Left lobe of liver (tissue), 2 donors: ENCODE data around the gene MDFI. TPM values are rescaled to one million over a fixed set of nuclear protein-coding genes. Genes with fewer than 3 reads are reported as not detected.

Experiments used
- ATAC-seq: fragments of 200-7000 bp; cut with Tn5 transposase; one replicate; pipeline ENCODE4 v1.9.1; 2020; ENCODE audit warnings: mild to moderate bottlenecking, moderate library complexity
- DNase-seq: peaks from one replicate; pipeline ENCODE4 v3.0.0-alpha.2; 2020; ENCODE audit warnings: low spot score
- total RNA-seq: library from RNA; stranded (reverse); gene quantifications from one replicate; pipeline ENCODE4 v1.2.1, GENCODE V29; 2021
- donor health status: DM: no; HTN: no; CAD: no; lungs with moderate emphysema.
- donor health status: DM: no; HTN: yes; CAD: no.

MDFI gene
- total RNA-seq, 1 donor from 2014 or later, result not detected

- no peak for DNase-seq
Observed at GRCh38 chr6:41684311-41685180, 46.3 kb downstream of the MDFI start.

DNA sequence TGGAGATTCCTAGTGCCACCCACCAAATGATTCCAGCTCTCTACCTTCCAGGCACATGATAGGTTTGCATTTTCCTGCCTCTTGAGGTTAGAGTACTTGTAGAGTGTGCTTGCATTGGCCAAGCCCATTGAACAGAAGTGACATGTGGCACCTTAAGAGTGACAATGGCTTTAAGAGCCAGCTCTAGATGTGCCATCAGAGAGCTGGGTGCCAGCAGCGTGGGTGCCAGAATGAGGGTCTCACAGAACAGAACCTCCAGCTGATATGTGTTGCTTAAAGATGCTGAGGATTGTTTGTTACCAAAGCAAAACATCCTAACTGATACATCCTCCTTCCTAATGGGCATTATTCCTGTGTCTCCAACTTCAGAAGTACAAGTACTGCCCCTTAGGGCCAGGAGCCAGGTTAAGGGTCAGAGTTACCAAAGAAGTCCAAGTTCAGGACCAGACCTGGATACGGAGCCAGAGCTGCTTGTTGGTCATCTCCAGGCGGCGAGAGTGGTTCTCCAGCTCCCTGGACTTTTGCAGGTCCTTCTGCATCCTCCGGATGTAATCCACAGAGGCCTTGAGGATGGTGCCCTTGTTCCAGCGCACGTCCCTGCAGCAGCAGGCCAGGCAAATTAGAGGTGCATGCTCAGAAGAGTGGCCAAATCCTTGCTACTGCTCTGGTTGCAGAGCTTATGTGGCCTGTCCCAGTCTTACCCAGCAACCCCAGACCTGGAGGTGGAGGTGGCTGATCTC, 47.5 kb downstream of the MDFI start:
- ATAC-seq (no peak), DNase-seq (no peak)

More at GRCh38 chr6:41684311-41685180, 46.3 kb downstream of the MDFI start:
- no peak for ATAC-seq

DNA sequence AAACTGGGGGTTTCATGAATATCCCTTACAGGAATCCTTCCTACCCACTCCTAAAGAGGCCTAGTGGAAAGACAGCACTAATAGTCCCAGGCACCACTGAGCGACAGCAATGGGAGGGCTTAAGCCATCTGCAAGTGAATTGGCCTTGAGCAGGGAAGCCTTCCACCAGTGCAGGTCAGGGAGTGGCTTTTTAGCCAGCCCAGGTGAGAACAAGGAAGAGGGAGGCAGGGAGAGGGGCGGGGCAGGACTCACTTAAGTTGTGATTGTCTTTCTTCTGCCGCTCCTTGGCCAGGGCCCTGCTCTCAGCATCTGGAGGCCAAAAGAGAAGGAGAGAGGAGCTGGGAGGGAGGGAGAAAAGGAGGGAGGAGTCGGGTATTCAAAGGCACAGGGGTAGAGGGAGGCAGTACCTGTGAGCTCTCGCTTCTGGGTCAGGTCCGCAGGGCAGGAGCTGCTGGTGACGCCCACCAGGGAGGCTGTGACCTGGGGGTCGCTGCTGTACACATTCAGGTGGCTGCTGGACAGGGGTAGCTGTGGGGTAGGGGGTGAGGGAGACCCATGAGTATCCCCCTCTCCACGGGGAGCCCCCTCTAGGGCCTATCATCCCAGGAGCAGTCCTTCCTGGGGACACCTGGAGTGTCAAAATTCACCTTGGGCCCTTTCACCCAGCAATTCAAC, 49.4 kb downstream of the MDFI start:
- ATAC-seq, result no peak
- DNase-seq, result no peak

- DNase-seq (no peak), ATAC-seq (no peak)
Observed at GRCh38 chr6:41688256-41688965, 50.1 kb downstream of the MDFI start.

GRCh38 chr6:41689171-41690008, 51.1 kb downstream of the MDFI start:
- DNase-seq (no peak), ATAC-seq (no peak)

- DNase-seq, result no peak
Observed at GRCh38 chr6:41690541-41691330, 52.5 kb downstream of the MDFI start.

DNA sequence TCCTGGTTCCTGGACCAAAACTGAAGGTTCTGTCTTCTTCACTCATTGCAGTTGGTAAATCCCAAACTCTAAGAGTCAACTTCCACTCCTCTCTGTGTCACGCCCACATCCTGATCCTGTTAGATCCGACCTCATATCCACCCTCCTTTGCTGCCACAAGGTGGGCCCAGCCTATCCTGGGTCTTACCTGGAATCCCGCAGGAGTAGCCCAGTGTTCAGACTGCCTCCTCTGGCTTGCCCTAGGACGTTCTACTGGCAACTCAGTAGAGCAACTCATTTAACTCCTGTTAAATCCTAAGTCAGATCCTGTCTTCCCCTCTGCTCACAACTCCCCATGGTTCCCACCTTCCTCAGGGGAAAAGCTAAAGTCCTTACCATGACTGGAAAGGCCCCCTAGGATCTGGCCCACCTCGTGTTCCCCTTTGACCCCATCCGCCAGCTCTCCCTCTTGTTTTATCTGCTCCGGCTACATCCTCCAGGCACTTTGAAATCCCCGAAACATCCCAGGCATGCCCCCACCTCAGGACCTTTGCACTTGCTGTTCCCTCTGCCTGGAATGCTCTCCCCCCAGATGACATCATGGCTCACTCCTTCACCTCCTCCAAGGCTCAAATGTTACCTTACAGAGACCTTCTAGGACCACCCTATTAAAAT, 53.3 kb downstream of the MDFI start:
- no peak for ATAC-seq
- DNase-seq, result no peak

More at GRCh38 chr6:41690541-41691330, 52.5 kb downstream of the MDFI start:
- ATAC-seq, result no peak

DNA sequence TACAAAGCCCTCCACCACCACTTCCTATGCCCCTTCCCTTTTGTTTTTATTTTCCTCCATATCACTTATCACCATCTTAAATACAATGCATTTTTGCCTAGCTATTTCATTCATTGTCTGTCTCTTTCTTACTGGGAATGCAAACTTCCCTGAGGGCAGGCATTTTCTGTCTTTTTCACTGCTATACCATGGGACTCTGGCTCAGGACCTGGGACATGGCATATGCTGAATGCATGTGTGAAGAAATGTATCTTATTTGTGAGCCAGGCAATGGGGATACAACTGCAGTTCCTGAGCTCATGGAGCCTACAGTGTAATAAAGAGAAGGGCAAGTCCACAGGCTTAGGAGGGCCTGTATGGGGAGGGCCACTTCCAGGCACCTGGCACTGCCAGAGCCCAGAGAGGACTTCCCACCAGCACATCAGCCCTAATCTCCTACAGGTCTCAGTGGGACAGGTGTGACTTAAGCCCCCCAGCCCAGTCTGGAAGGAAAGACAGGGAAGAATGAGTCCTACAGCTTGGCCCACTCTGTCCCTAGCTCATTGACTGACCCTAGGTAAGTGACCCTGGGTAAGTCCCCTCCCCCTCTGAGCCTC, 53.9 kb downstream of the MDFI start:
- ATAC-seq, result no peak

GRCh38 chr6:41692730-41693129, 54.5 kb downstream of the MDFI start:
- ATAC-seq (no peak), DNase-seq (no peak)

More for the DNA sequence above, 53.9 kb downstream of the MDFI start:
- no peak for DNase-seq

DNA sequence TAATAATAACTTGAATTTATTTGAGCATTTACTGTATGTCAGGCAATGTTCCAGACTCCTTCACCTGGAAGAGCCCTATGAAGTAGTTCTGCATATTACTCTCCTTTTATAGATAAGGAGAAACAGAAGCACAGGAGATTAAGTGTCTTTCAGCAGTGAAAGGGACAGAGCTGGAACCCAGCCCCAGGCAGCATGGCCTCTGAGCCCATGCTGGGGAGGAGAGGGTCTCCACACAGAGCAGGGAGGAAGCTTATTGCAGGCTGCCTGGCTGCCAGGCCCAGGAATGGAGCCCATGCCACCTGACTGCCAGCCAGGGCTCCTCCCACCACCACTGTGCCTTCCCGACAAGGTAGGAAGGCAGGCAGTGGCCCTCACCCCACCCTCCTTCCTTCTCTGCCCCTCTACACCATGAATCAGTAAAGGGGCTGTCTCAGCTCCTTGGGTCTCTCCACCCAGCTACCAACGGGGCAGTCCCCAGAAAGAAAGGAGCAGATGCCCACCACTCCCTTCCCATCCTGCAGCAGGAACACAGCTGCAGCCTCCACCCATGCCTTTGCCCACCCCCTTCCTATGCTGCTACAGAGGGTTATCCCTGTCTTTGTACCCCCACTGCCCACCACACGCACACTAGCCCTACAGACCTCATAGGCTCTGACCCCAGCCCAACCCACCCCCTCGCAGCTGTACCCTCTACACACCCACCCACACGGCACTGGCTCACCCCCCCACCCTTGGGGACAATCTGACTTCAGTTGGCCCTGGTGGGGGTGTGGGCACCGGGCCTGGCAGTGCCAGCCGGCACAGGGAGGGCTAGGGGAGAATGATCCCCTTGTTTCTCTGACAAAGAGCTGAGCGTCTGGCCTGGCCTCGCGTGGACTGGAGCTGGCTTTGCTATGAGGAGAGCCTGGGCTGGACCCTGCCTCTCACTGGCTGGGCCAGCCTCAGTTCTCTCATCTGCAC, 55.3 kb downstream of the MDFI start:
- DNase-seq, result no peak
- peak; percentile 39 for ATAC-seq

DNA sequence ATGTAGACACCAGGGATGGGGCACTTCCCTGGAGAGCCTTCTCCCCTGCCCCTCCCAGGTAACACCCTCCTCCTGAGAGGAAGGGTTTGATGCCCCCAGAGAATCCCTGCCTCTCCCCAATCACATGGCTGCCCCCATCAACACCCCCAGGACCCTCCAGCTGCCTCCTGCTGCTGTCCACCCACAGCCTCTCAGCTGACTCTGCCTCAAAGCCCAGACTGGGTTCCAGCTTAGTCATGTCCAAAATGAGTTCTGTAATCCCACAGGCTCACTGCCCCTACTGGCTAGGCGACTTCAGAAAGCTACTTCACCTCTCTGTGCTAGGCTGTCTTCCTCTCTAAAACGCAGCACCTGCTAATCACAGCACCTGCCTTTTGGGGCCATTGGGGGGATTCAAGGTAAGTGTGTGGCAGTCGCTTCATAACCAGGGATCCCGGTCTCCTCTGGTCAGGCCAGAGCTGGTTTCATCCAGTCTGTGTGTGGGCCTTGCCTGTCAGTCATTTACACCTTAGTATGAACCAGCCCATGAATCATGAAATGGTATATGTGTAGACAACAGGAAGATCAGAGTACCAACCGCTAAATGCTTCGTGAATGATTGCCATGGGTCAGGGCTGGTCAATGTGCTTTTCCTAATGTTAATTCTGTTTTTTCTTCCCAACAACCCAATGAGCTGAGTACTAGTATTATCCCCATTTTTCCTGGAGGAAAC, 56.7 kb downstream of the MDFI start:
- ATAC-seq (no peak), DNase-seq (no peak)

DNA sequence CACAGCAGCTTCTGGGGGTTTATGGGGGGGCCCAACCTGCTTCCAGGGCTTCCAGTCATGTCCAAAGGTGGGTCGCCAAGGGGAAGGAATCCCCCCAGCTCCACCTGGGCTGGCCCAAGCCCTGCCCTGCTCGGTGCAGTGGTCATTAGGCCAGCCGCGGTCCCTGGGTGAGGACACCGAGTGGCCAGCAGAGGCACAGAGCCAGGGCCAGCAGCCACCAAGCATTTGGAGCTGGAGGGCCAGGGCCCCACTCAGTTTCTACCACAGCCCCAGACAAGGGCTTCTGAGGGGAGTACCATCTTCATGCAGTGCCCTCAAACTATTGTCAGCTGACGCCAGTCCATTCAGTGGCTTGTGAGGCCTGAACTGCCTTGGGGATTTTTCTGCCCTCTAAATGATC, 57.6 kb downstream of the MDFI start:
- ATAC-seq, result no peak
- no peak for DNase-seq

- no peak for ATAC-seq
- DNase-seq, result no peak
Observed at GRCh38 chr6:41696788-41697187, 58.5 kb downstream of the MDFI start.

DNA sequence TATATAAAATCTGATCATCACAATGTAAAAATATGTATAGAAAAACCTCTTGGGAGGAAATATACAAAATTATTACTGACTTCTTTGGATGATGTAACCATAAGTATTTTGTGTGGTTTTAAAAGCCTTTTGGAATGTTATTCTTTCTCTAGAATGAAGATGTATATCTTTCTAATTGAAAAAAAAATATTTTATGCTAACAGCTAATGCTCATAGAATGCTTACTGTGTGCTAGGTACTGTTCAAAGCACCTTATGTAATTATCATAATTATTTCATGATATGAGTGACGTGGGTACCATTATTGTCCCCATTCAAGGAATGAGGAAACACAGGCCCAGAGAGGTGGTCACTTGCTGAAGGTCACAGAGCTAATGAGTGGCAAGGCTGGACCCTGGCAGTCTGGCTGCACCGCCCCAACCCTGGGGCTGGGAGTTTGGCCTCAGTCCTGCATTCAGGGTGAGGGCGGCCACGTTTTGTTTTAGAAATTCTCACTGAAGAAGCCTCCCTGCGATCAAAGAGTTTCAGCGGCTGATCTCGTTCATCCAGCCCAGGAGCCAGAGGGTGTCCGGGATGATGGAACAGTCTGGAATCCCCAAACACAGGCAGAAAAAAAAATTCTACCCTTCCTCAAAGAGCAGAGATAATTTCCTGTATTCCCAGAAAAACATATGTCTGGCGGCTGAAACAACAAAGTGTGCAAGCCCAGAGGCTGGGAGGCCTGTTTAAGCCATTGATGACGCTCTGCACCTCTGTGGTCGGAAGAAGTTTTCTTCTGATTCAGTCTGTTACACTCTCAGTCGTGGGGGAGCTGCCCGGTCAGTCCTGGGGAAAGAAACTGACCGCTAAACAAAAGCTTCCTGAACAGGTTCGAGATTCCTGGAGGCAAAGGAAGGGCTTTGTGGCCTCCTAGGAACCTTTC, 59.9 kb downstream of the MDFI start:
- no peak for DNase-seq
- no peak for ATAC-seq

GRCh38 chr6:41699063-41699462, 60.8 kb downstream of the MDFI start:
- ATAC-seq (no peak), DNase-seq (no peak)
